C1 segment of cervical spinal cord (tissue), 14 donors: ENCODE results near the gene ANKS1B.
"Not testable (repeated sequence)": the region's sequence is repeated elsewhere in the genome, so short reads cannot be mapped to it uniquely, and the experiment has no call there.

Experiments
- DNase-seq, 14 donors: peaks; one replicate each; lab custom pipeline; 2025; lab: John Stamatoyannopoulos, UW

Gene ANKS1B

GRCh38 chr12:98786653-98787052 lies 1198.1 kb downstream of the ANKS1B start:
- no peak for DNase-seq

GRCh38 chr12:98783420-98783819 lies 1201.3 kb downstream of the ANKS1B start:
- no peak for DNase-seq

GRCh38 chr12:98780261-98780660 lies 1204.5 kb downstream of the ANKS1B start:
- DNase-seq, result no peak

GRCh38 chr12:98772818-98773217 lies 1211.9 kb downstream of the ANKS1B start:
- DNase-seq, result no peak

- DNase-seq, result no peak
Measured at GRCh38 chr12:98771811-98772752, 1212.7 kb downstream of the ANKS1B start.

- DNase-seq, result no peak
Measured at GRCh38 chr12:98770230-98770629, 1214.5 kb downstream of the ANKS1B start.

- no peak for DNase-seq
Measured at GRCh38 chr12:98769068-98769467, 1215.7 kb downstream of the ANKS1B start.

- no peak for DNase-seq
Measured at GRCh38 chr12:98767248-98767647, 1217.5 kb downstream of the ANKS1B start.

- no peak for DNase-seq
Measured at GRCh38 chr12:98763656-98764055, 1221.1 kb downstream of the ANKS1B start.

GRCh38 chr12:98758331-98758730 lies 1226.4 kb downstream of the ANKS1B start:
- DNase-seq, result peak in 12 of 14 donors; percentile 15 to 72 (median 50)

GRCh38 chr12:98757455-98757854 lies 1227.3 kb downstream of the ANKS1B start:
- DNase-seq, result no peak

- DNase-seq, result not testable (repeated sequence)
Measured at GRCh38 chr12:98755855-98756254, 1228.9 kb downstream of the ANKS1B start.

GRCh38 chr12:98754095-98754494 lies 1230.6 kb downstream of the ANKS1B start:
- peak in 3 of 14 donors; percentile 25 to 55 (median 26) for DNase-seq

- no peak for DNase-seq
Measured at GRCh38 chr12:98752726-98753125, 1232.0 kb downstream of the ANKS1B start.

- no peak for DNase-seq
Measured at GRCh38 chr12:98751580-98752115, 1233.1 kb downstream of the ANKS1B start.

- DNase-seq, result peak in 1 of 14 donors; percentile 19
Measured at GRCh38 chr12:98750511-98750910, 1234.2 kb downstream of the ANKS1B start.

- DNase-seq, result no peak
Measured at GRCh38 chr12:98748463-98748862, 1236.3 kb downstream of the ANKS1B start.

GRCh38 chr12:98745578-98746391 lies 1239.0 kb downstream of the ANKS1B start:
- no peak for DNase-seq

GRCh38 chr12:98744680-98745079 lies 1240.1 kb downstream of the ANKS1B start:
- no peak for DNase-seq

- DNase-seq, result peak in 2 of 14 donors; percentile 14 to 19
Measured at GRCh38 chr12:98743362-98743953, 1241.3 kb downstream of the ANKS1B start.

- DNase-seq, result no peak
Measured at GRCh38 chr12:98741556-98742265, 1243.0 kb downstream of the ANKS1B start.
